ENCODE results near the gene PDCD6IP. TPM values are rescaled to one million over a fixed set of nuclear protein-coding genes. Genes with fewer than 3 reads are reported as not detected.

Gene PDCD6IP
- polyA plus RNA-seq, 1 experiment: 164 TPM

DNA sequence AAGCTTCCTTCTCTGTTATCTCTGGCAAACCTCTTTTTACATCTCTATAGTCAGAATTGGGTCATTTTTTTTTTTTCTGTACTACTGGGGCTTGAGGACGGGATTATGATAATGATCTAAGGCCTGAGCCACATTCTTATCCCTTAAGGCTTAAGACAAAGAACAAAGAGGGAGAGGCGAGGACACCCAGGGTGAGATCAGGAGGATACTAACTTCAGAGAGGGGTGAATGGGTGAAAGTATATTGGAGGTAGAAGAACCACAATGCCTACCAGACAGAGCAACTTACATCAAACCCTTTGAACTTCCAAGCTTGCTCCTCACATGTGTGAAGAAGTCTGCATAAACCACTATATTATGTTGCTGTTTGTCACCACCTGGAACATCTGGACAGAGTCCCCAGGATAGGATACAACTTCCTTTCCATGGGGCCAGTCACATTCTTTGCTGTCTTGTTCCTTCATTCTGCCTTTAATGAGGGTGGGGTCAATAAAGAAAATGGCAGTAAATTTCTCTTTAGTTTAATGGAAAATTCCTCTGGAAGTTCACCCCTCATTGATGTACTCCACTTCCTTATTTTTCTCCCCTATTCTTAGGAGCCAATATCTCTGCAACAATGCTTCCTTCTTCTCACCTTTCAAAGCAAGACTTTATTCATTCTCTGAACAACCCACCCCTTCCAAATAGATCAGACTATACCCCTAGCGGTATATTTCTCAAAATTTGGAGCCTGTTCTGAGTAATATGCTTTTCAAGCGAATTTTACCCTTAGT, 9.1 kb upstream of the PDCD6IP start:
- DNase-seq (ENCODE audit: low read depth): no peak
- TF ChIP-seq, protein P1, sequence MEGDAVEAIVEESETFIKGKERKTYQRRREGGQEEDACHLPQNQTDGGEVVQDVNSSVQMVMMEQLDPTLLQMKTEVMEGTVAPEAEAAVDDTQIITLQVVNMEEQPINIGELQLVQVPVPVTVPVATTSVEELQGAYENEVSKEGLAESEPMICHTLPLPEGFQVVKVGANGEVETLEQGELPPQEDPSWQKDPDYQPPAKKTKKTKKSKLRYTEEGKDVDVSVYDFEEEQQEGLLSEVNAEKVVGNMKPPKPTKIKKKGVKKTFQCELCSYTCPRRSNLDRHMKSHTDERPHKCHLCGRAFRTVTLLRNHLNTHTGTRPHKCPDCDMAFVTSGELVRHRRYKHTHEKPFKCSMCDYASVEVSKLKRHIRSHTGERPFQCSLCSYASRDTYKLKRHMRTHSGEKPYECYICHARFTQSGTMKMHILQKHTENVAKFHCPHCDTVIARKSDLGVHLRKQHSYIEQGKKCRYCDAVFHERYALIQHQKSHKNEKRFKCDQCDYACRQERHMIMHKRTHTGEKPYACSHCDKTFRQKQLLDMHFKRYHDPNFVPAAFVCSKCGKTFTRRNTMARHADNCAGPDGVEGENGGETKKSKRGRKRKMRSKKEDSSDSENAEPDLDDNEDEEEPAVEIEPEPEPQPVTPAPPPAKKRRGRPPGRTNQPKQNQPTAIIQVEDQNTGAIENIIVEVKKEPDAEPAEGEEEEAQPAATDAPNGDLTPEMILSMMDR (IDR thresholded peaks at IDR 0.05; ENCODE audit: insufficient read depth, low read depth, low read length): no peak
- POLR2A ChIA-PET: no interaction called here
- no peak overlapping the region for H3K4me3 ChIP-seq (ENCODE audit: low read depth, low read length)
- no peaks in the 10 kb centered on the region for H3K36me3 ChIP-seq (ENCODE audit: control insufficient read depth, insufficient read depth, low read length)
- CTCF ChIA-PET: interaction anchor here (1.6 to 2.3 kb wide), 2 partner anchors 10 to 13 kb away, joined by 3 to 17 read pairs; no protein-coding TSS in a partner anchor
- no peaks in the 10 kb centered on the region for H3K27me3 ChIP-seq (ENCODE audit: control insufficient read depth, insufficient read depth, low read length)

DNA sequence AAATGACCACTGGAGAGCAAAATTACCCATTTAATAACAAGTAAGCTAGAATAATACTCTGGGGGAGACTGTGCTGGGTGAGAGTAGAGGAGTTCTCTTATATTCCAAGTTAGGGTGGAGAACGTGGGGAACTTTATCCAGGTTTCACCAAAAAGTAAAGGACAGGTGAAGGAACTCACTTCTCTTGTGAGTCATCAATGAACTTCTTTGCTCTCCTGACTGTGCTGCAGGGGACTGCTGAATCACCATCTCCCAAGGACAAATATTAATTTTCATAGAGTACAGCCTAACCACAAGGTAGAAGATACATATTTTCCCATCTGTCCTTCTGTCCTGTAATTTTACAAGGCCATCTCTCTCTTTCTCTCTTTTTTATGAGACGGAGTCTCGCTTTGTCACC, 8.3 kb upstream of the PDCD6IP start:
- no peak for DNase-seq (ENCODE audit: low read depth)
- ChIA-PET POLR2A (no interaction called here), CTCF (interaction anchor here (1.6 to 2.3 kb wide), 2 partner anchors 11 to 14 kb away, joined by 3 to 17 read pairs; no protein-coding TSS in a partner anchor)
- TF ChIP-seq, protein P1 (IDR thresholded peaks at IDR 0.05; ENCODE audit: insufficient read depth, low read depth, low read length): no peak
- Histone ChIP-seq H3K36me3 (ENCODE audit: control insufficient read depth, insufficient read depth, low read length) (no peaks in the 10 kb centered on the region), H3K27me3 (ENCODE audit: control insufficient read depth, insufficient read depth, low read length) (no peaks in the 10 kb centered on the region), H3K4me3 (ENCODE audit: low read depth, low read length) (no peak overlapping the region)

DNA sequence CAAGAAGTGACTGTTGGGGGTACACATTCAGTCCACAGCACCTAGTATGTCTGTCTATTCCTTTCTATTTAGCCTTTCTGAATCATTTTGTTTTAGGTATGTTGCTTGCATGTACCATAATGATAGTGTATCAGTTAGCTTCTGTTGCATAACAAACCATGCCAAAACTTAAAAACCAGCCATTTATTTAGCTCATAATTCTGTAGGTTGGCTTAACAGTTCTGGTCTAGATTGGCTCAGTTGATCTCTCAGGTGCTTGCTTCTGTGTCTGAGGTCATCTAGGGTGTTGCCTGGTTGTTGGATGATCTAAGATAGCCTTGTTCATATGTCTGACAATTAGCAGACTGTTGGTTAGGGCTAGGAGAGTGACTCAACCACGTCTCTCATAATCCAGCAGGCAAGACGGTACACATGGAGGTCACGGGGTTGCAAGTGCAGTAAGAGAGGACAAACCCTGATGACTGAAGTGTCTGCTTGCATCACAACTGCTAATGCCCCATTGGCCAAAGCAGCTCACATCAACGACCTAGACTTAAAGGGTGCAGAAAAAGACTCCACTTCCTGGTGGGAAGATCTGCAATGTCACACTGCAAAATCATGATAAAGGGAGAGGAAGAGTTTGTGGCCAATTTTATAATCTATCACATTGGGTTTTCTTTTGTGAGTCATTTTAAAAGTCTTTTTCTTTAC, 6.8 kb upstream of the PDCD6IP start:
- POLR2A ChIA-PET: no interaction called here
- TF ChIP-seq, protein P1 (IDR thresholded peaks at IDR 0.05; ENCODE audit: insufficient read depth, low read depth, low read length): no peak
- Histone ChIP-seq H3K4me3 (ENCODE audit: low read depth, low read length) (no peak overlapping the region), H3K27me3 (ENCODE audit: control insufficient read depth, insufficient read depth, low read length) (no peaks in the 10 kb centered on the region), H3K36me3 (ENCODE audit: control insufficient read depth, insufficient read depth, low read length) (no peaks in the 10 kb centered on the region)
- no peak for DNase-seq (ENCODE audit: low read depth)
- CTCF ChIA-PET: no interaction called here

DNA sequence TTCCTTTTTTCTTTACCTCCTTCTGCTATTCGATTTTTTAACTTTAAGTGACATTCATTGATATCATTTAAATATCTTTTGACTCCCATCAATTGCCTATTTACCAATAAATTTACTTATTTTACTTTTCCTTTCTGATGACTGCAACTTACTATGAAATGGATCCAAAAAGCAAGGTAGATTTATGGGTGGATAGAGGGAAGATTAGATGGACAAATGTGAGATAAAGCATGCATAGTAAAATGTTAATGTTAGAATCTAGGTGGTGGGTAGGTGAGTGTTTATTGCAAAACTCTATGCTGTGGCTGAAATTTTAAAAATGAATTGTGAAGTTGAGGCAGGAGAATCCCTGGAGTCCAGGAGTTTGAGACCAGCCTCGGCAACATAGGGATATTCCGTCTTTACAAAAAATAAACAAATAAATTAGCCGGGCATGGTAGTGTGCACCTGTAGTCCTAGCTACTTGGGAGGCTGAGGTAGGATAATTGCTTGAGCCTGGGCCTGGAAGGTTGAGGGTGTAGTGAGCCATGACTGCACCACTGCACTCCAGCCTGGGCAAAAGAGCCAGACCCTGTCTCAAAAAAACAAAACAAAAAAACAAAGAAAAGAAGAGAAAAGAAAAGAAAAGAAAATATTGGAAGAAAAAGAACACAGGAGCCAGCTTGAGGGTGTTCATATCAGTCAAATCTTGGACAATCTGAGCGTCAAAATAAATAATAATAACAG, 6.1 kb upstream of the PDCD6IP start:
- H3K4me3 ChIP-seq (ENCODE audit: low read depth, low read length): no peak overlapping the region
- ChIA-PET CTCF (interaction anchor here (0.9 kb wide), 1 partner anchor 162 kb away, joined by 3 read pairs; no protein-coding TSS in a partner anchor), POLR2A (no interaction called here)

More for the DNA sequence above, 6.1 kb upstream of the PDCD6IP start:
- H3K27me3 ChIP-seq (ENCODE audit: control insufficient read depth, insufficient read depth, low read length): no peaks in the 10 kb centered on the region
- no peaks in the 10 kb centered on the region for H3K36me3 ChIP-seq (ENCODE audit: control insufficient read depth, insufficient read depth, low read length)
- TF ChIP-seq, protein P1 (IDR thresholded peaks at IDR 0.05; ENCODE audit: insufficient read depth, low read depth, low read length): no peak
- no peak for DNase-seq (ENCODE audit: low read depth)
